Esophagus muscularis mucosa (tissue), 3 donors: ENCODE results near the gene PIK3R6.

Experiments
- POLR2A ChIP-seq: fragments of 450-650 bp; IDR thresholded peaks from one replicate; pipeline ENCODE4 v1.6.1; 2017; ENCODE audit warnings: antibody characterized with exemption, moderate library complexity, mild to moderate bottlenecking, low read depth
- POLR2AphosphoS5 ChIP-seq, 2 donors: sonication (generic); formaldehyde crosslinking; IDR thresholded peaks; one replicate each; pipeline ENCODE4 v1.6.1; 2017; ENCODE audit warnings: antibody characterized with exemption in 2 of 2
- TF ChIP-seq, protein P1 (sequence below), 3 experiments: fragments of 200-600 bp in 2 of 3; fragments of 450-650 bp in 1 of 3; sonication (generic) in 2 of 3; IDR thresholded peaks; one replicate each; pipeline ENCODE4 v1.5.1; 2017 to 2019; ENCODE audit warnings: antibody characterized with exemption in 3 of 3, mild to moderate bottlenecking in 2 of 3, moderate library complexity in 1 of 3

DNA sequence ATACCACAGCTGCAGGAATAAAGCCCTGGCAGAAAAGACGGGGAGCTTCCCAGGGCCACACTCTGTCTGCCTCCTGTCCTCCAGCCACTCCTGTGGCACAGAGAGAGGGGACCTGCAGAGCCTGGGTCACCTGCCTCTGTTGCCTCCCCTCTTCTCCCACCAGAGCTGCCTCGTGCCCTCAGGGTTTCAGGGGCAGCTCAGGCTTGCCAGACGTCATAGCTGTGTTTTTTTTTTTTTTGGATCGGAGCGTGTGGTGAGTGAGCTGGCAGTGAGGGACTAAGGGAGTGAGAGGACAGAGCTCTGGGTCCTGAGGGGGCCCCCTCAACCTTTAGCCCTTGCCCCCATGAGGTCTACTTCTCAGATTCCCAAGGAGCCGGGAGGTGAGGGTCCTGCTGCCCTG, 2.1 kb downstream of the PIK3R6 start:
- TF ChIP-seq POLR2AphosphoS5 (IDR thresholded peaks at IDR 0.05) (no peak), POLR2A (no peak)
- TF ChIP-seq, protein P1, sequence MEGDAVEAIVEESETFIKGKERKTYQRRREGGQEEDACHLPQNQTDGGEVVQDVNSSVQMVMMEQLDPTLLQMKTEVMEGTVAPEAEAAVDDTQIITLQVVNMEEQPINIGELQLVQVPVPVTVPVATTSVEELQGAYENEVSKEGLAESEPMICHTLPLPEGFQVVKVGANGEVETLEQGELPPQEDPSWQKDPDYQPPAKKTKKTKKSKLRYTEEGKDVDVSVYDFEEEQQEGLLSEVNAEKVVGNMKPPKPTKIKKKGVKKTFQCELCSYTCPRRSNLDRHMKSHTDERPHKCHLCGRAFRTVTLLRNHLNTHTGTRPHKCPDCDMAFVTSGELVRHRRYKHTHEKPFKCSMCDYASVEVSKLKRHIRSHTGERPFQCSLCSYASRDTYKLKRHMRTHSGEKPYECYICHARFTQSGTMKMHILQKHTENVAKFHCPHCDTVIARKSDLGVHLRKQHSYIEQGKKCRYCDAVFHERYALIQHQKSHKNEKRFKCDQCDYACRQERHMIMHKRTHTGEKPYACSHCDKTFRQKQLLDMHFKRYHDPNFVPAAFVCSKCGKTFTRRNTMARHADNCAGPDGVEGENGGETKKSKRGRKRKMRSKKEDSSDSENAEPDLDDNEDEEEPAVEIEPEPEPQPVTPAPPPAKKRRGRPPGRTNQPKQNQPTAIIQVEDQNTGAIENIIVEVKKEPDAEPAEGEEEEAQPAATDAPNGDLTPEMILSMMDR (IDR thresholded peaks at IDR 0.05): no peak
